DMS79 treated with DMSO at 0.1 percent for 48 hours (cell line): ENCODE measurements around the gene WDHD1.
"Not testable (repeated sequence)": the region's sequence is repeated elsewhere in the genome, so short reads cannot be mapped to it uniquely, and the experiment has no call there.

Source experiments
- DNase-seq: peaks from one replicate; lab custom pipeline; 2025; lab: John Stamatoyannopoulos, UW

WDHD1 gene

GRCh38 chr14:55026793-55027561 is at the start of gene WDHD1, which contains the start of gene SOCS4:
TSS of gene WDHD1 (minus strand) at chr14:55027099. CDS start at chr14:55026787, 312 bp downstream.
TSS of gene SOCS4 (plus strand) at chr14:55027236. CDS start at chr14:55043042, 15,806 bp downstream.
- peak; percentile 96 for DNase-seq

GRCh38 chr14:55075628-55076175 is 48.8 kb upstream of the WDHD1 start:
- DNase-seq, result no peak

- peak; percentile 51 for DNase-seq
Observed at GRCh38 chr14:55074662-55075061, 47.8 kb upstream of the WDHD1 start.

DNA sequence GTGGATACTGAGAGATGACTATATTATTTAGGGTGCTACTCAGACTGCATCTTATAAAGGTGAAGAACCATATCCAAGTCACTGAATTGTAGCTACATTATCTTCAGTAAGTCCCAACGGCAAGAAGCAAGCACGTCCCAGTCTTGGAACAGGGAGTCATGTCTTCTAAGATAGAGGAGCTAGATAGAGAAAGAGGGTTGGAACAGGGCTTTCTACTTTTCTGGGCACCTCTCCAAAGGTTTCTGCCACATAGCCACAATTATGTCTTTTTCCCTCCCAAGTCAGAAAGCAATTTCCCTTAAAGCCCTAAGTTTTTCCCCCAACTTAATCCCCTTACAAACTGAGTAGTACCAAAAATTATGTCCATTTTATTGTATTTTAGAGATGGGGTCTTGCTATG is 47.0 kb upstream of the WDHD1 start:
- peak; percentile 43 for DNase-seq

DNA sequence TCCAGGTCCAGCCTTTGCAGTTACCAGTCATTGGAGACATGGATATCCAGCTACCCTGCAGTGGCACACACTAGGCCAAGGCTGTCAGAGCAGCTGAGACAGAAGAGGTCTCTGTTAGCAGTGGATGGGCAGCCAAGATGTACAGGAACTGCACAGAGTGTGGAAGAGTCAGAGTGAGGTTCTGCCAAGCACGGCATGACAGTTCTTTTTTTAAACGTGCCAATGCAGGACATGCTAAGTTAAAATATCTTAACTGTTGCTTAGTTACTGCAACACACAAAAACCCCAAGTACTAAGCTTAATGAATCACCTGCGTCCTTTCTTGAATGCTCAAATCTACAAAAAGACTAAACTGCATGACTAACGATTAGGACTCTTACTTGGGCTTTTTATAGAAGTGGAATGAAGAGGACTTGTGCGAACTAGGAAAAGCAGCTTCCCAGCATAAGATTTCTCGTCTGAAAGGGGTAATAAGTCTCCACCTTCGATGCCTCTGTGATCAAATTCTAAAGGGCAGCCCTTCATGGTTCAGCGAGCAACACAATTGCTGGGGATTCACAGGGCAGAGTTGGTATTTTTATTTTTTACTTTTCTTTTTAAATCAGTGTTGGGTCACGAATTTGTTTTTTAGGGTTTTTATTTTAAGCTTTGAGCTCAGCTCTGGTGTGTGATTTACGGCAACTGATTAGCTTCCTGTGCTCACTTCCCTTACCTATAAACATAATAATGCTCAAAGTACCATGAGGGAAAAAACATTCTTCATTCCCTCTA is 45.2 kb upstream of the WDHD1 start:
- peak; percentile 75 for DNase-seq

DNA sequence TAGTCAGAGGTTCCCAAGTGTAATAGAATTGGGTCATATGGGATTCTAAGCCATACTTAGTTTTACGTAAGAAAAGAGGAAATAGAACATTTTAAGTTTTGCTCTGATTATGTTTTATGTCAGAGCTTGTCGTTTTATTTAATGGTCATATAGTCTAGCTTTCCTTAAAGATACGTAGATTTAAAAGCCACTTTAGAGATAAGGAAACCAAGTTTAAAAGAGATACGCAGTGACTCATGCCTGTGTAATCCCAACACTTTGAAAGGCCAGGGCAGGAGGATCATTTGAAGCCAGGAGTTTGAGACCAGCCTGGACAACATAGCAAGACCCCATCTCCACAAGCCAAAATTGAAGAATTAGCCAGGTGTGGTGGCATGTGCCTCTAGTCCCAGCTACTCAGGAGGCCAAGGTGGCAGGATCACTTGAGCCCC is 44.1 kb upstream of the WDHD1 start:
- DNase-seq, result no peak

GRCh38 chr14:55066223-55066622 is 39.3 kb upstream of the WDHD1 start:
- no peak for DNase-seq

DNA sequence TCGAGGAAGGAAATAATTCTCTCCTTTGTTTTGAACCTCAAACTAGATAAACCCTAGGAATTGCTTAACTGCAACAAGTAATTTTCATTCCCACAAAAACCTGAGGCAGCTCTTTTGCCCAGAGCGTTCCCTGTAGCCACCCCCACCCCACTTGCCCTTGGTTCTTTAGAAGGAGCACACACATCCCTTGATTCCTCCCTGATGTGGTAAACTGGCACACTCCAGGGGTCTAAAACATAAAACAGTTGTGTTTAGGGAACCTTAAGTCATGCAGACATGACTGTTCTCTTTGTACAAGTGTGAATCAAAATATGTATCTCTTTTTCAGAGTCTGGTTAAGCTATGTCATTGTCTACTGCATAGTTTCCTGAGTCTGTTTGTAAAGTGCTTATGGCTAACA is 38.5 kb upstream of the WDHD1 start:
- DNase-seq, result no peak

DNA sequence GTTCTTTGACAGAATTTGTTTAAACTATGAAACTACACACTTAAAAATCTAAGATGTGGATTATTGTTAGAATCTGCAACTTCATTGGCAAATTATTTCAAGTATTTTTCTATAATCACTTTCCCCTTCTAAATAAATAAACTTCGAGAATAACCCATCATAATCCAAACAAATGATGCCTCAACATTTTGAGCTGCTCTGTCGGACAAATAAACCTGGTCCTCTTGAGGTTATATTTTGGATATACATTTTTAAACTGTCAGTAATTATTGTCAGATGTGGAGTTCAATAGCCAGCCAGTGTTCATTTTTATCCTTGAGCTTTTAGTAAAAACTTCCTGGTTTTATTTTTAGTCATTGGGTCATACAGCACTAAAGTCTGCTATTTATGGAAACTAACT is 38.0 kb upstream of the WDHD1 start:
- not testable (repeated sequence) for DNase-seq

DNA sequence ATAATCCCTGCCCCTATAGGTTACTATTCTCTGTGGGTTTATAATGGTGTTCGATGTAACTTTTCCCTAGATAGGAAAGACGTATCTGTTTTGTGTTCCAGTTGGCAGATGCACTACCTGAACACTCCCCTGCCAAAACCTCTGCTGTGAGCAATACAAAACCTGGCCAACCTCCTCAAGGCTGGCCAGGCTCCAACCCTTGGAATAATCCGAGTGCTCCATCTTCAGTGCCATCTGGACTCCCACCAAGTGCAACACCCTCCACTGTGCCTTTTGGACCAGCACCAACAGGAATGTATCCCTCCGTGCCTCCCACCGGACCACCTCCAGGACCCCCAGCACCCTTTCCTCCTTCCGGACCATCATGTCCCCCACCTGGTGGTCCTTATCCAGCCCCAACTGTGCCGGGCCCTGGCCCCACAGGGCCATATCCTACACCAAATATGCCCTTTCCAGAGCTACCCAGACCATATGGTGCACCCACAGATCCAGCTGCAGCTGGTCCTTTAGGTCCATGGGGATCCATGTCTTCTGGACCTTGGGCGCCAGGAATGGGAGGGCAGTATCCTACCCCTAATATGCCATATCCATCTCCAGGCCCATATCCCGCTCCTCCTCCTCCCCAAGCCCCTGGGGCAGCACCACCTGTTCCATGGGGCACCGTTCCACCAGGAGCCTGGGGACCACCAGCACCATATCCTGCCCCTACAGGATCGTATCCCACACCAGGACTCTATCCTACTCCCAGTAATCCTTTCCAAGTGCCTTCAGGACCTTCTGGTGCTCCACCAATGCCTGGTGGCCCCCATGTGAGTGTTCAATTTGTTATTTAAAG is 35.8 kb upstream of the WDHD1 start:
- no peak for DNase-seq

- DNase-seq, result no peak
Observed at GRCh38 chr14:55059333-55059732, 32.4 kb upstream of the WDHD1 start.

DNA sequence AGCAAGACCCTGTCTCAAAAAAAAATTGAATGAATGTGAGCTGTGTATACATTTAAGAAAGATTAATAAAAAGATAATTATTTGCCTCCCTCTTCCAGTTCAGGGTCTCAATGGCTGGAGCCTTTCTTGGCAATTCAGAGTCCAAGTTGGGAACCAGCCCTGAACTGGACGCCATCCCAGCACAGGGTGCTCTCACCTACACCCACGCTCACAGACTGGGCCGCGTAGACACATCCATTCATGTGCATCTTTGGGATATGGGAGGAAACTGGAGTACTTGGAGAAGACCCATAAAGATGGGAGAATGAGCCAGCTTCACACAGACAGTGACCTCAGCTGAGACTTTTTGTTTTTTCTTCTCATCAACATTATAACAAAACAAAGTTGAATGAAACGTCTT is 31.0 kb upstream of the WDHD1 start:
- DNase-seq, result no peak

DNA sequence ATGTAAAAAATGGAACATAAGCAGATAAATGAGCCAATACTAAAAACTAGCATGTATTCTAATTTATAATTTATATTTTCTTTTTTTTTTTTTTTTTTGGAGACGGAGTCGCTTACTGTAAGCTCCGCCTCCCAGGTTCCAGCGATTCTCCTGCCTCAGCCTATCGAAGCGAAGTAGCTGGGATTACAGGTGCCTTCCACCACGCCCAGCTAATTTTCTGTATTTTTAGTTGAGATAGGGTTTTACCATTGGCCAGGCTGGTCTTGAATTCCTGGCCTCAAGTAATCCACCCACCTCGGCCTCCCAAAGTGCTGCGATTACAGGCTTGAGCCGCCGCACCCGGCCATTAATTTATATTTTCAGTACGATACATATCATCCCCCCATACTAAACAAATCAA is 27.2 kb upstream of the WDHD1 start:
- no peak for DNase-seq

- no peak for DNase-seq
Observed at GRCh38 chr14:55053500-55053899, 26.6 kb upstream of the WDHD1 start.

- no peak for DNase-seq
Observed at GRCh38 chr14:55053018-55053417, 26.1 kb upstream of the WDHD1 start.

GRCh38 chr14:55052269-55052930 is 25.5 kb upstream of the WDHD1 start:
- peak; percentile 91 for DNase-seq

DNA sequence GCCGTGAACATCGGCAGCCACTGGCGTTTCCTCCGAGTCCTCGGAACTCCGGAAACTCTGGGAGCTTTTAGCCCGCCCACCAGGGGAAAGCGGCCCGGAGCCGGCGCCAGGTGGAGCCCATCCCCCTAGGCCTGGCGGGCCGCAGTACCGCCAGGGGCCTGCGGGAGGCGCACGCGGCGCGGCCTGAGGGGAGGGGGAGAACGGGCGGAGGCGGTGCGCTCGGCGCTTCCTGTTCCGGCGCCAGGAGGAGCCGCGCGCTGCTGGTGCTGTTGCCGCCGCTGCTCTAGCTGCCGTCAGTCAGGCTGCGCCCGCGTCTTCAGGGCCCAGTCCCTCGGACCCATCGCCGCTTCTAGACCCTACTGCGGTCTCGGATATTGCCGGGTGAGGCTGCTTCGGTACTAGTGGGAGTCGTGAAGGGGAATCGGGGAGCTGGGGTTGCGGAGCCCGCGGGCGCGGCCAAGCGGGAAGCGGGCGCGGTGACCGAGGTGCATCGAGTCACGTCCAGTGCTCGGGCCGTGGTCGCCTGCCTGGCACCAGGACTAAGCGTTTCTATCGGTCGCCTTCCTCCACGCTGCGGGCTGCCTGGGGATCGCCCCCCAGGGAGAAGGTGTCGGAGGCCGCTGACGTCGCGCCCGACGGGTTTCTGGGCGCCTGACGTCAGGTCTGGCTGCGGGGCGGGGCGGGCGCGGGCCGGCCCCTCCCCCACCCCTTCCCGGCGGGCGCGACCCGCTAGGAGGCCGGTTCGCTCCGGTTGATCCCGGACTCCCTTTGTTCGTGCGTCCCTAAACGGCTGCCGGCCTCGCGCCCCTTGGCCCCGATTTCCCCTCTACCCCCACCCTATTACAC is 24.7 kb upstream of the WDHD1 start, which contains the start of gene MAPK1IP1L:
MAPK1IP1L (plus strand) TSS at position 225 of the 846 bp plus-strand sequence. CDS start 10,037 bp downstream, outside the sequence.
- peak; percentile 98 for DNase-seq

DNA sequence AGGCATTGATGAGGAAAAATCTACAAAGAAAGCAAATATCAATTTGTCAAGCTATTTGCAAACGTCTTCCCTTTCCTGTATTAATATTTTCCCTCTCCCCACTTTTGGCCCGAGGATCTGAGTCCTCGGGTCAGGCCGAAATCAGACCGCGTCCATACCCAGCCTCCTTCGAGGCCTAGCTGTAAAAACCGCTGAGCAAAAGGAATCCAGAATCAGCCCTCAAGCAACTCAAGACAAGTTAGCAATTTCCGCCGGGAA is 24.2 kb upstream of the WDHD1 start:
- no peak for DNase-seq

GRCh38 chr14:55048900-55049436 is 22.1 kb upstream of the WDHD1 start:
- no peak for DNase-seq

- no peak for DNase-seq
Observed at GRCh38 chr14:55047301-55048053, 20.6 kb upstream of the WDHD1 start.
